OCI-LY7 (cell line): ENCODE results near the gene GATB.

Source experiments
- EZH2phosphoT487 ChIP-seq: fragments of 200-600 bp; sonication (generic); IDR thresholded peaks from 2 replicates; pipeline ENCODE4 v1.6.1; 2018; ENCODE audit warnings: low read depth, borderline replicate concordance, mild to moderate bottlenecking, mixed run types, antibody characterized with exemption, low read length, moderate library complexity, mixed read lengths
- TF ChIP-seq, protein P1 (sequence below): fragments of 200-600 bp; sonication (generic); conservative IDR thresholded peaks from 2 replicates; pipeline ENCODE4 v1.5.1; 2014; ENCODE audit warnings: mild to moderate bottlenecking, antibody characterized with exemption, low read length, moderate library complexity, mixed read lengths

DNA sequence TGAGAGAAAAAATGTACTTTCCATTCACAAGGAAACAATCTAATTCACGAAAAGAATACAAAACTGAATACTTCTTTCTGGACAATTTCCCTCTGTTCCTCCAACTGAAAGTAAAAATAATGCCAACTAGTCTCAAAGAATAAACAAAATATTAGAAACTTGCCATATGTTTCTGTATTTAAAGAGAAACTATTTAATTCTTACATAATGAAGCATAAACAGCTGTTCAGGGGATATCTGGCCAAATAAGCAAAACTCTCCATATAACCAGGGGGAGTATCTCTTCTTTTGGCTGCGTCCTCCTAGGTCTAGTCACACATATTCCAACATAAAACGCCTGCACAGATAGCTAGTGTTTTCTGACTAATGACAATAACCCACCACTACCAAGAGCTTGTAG lies 805 bp downstream of the GATB start:
- TF ChIP-seq, protein P1, sequence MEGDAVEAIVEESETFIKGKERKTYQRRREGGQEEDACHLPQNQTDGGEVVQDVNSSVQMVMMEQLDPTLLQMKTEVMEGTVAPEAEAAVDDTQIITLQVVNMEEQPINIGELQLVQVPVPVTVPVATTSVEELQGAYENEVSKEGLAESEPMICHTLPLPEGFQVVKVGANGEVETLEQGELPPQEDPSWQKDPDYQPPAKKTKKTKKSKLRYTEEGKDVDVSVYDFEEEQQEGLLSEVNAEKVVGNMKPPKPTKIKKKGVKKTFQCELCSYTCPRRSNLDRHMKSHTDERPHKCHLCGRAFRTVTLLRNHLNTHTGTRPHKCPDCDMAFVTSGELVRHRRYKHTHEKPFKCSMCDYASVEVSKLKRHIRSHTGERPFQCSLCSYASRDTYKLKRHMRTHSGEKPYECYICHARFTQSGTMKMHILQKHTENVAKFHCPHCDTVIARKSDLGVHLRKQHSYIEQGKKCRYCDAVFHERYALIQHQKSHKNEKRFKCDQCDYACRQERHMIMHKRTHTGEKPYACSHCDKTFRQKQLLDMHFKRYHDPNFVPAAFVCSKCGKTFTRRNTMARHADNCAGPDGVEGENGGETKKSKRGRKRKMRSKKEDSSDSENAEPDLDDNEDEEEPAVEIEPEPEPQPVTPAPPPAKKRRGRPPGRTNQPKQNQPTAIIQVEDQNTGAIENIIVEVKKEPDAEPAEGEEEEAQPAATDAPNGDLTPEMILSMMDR = no peak
- no peak for TF ChIP-seq EZH2phosphoT487
